GM10266 (cell line): ENCODE measurements around the gene CSNK1G3.

Experiments
- DNase-seq: peaks from one replicate; pipeline ENCODE4 v3.0.0; 2012; ENCODE audit errors: extremely low spot score
- CTCF ChIP-seq: IDR thresholded peaks from 2 replicates; pipeline ENCODE4 v1.5.1; 2012; ENCODE audit warnings: mild to moderate bottlenecking, low read depth; ENCODE audit not compliant: control insufficient read depth, insufficient read depth; ENCODE audit errors: missing control alignments

Gene CSNK1G3

GRCh38 chr5:123585871-123586270 is 73.9 kb downstream of the CSNK1G3 start:
- DNase-seq = no peak
- TF ChIP-seq CTCF = no peak

DNA sequence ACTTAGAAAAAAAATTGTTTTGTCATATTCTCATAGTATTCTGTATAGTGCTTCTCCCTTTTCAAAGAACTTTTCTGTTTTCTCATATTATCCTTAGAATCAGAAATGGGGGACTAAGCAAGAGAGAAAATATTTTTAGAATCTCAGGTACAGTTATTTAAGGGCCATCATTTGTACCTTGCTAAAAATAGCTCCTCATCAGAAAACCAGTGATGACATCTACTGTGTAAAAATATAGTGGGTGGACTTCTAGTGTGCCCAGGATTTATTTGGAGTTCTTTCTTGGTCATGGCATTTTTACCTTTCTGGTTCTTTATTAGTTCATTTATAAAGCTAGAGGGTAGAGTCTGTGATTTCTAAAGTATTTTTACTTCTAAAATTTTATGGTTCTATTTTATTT is 82.5 kb downstream of the CSNK1G3 start:
- no peak for DNase-seq
- no peak for TF ChIP-seq CTCF

GRCh38 chr5:123597018-123597417 is 85.0 kb downstream of the CSNK1G3 start:
- no peak for DNase-seq
- TF ChIP-seq CTCF = no peak

- TF ChIP-seq CTCF = no peak
- no peak for DNase-seq
Observed at GRCh38 chr5:123598028-123598689, 86.2 kb downstream of the CSNK1G3 start.

GRCh38 chr5:123599171-123599570 is 87.2 kb downstream of the CSNK1G3 start:
- no peak for DNase-seq
- TF ChIP-seq CTCF = no peak

DNA sequence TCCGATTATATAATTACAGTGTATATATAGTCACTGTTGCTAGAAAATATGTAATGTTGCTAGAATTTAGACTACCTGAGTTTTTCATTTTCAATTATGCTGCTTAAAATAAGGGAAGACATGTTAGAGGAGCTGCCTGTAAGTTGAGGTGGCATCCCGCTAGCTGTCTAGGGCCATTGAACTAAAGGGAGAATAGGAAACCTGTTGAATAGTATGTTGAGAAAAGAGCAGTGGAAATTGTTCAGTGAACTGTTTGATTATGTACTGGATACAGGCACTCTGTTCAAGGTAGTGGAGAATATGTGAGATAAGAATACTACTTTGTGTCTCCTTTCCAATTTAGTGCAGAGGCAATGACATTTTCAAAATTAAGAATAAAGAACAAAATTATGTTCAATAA is 89.6 kb downstream of the CSNK1G3 start:
- DNase-seq = no peak
- no peak for TF ChIP-seq CTCF

DNA sequence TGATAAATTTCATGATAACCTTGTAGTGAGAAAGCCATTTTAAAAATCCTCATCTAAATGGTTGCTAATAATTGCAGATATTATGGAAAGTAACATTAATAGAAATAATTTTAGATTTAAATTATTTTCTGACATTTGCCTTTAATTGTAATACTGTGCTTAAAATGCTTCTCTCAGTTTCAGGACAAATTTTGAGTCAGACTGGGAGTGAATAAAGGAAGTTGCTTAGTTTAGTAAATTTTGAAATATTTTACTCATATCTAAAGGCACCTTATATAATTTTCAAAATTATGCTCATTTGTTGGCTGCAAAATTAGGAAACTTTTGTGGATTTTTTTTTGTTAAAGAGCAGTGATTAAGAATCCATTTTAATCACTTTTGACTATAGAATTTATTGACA is 93.8 kb downstream of the CSNK1G3 start:
- DNase-seq = no peak
- TF ChIP-seq CTCF = no peak
